GM18499 (cell line): ENCODE measurements around the gene SCIMP.

Experiments used
- ATAC-seq: cut with Tn5 transposase; IDR thresholded peaks from one replicate; pipeline ENCODE4 v1.9.1; 2021; ENCODE audit warnings: moderate number of reproducible peaks; ENCODE audit not compliant: insufficient read depth, unreplicated experiment

SCIMP gene

GRCh38 chr17:5234645-5235576 lies at the start of gene SCIMP:
Gene SCIMP, minus strand, starts transcription at chr17:5234860. Its CDS starts 105 bp downstream, at chr17:5234755.
- ATAC-seq, result no peak

GRCh38 chr17:5283571-5284315 lies 49.1 kb upstream of the SCIMP start:
- no peak for ATAC-seq

GRCh38 chr17:5282642-5283217 lies 48.1 kb upstream of the SCIMP start:
- no peak for ATAC-seq

- no peak for ATAC-seq
These were observed 47.4 kb upstream of the SCIMP start, which contains the start of gene RABEP1 for GRCh38 chr17:5281814-5282641. Gene RABEP1, plus strand, starts transcription at chr17:5282284. Its CDS starts 203 bp downstream, at chr17:5282487.

GRCh38 chr17:5272322-5272721 lies 37.7 kb upstream of the SCIMP start:
- no peak for ATAC-seq

- ATAC-seq, result no peak
These were observed 34.7 kb upstream of the SCIMP start for GRCh38 chr17:5269241-5269960.

- no peak for ATAC-seq
These were observed 30.2 kb upstream of the SCIMP start for GRCh38 chr17:5264893-5265292.

- ATAC-seq, result no peak
These were observed 28.8 kb upstream of the SCIMP start for GRCh38 chr17:5263441-5263840.

GRCh38 chr17:5262416-5262991 lies 27.8 kb upstream of the SCIMP start:
- no peak for ATAC-seq

- no peak for ATAC-seq
These were observed 25.9 kb upstream of the SCIMP start for GRCh38 chr17:5260542-5260941.

GRCh38 chr17:5257124-5257523 lies 22.5 kb upstream of the SCIMP start:
- ATAC-seq, result no peak

GRCh38 chr17:5254903-5255521 lies 20.4 kb upstream of the SCIMP start:
- ATAC-seq, result no peak

GRCh38 chr17:5254414-5254813 lies 19.8 kb upstream of the SCIMP start:
- no peak for ATAC-seq

GRCh38 chr17:5249615-5250014 lies 15.0 kb upstream of the SCIMP start:
- no peak for ATAC-seq

GRCh38 chr17:5248821-5249479 lies 14.3 kb upstream of the SCIMP start:
- ATAC-seq, result no peak

- ATAC-seq, result no peak
These were observed 13.0 kb upstream of the SCIMP start for GRCh38 chr17:5247621-5248020.

- no peak for ATAC-seq
These were observed 7.4 kb upstream of the SCIMP start for GRCh38 chr17:5241861-5242671.
